Vagina (tissue), 2 donors: ENCODE measurements around the gene KIAA1671. TPM values are rescaled to one million over a fixed set of nuclear protein-coding genes. Genes with fewer than 3 reads are reported as not detected.

Source experiments
- DNase-seq, 2 donors: peaks; one replicate each; pipeline ENCODE4 v3.0.0-alpha.2; 2017; ENCODE audit errors: extremely low spot score in 2 of 2
- H3K27ac ChIP-seq: fragments of 200-600 bp; sonication (generic); one replicate; pipeline ENCODE4 v1.5.1; 2019
- H3K27me3 ChIP-seq: fragments of 200-600 bp; sonication (generic); one replicate; pipeline ENCODE4 v1.5.1; 2019
- H3K36me3 ChIP-seq, 2 donors: fragments of 200-600 bp; sonication (generic); one replicate each; pipeline ENCODE4 v1.5.1; 2017 to 2019
- H3K4me1 ChIP-seq: fragments of 200-600 bp; sonication (generic); one replicate; pipeline ENCODE4 v1.5.1; 2019
- H3K4me3 ChIP-seq, 2 donors: fragments of 200-600 bp; sonication (generic); 1 replicate in 1 of 2; 2 replicates in 1 of 2; pipeline ENCODE4 v1.5.1; 2016 to 2019
- H3K9me3 ChIP-seq: fragments of 200-600 bp; sonication (generic); one replicate; pipeline ENCODE4 v1.5.1; 2019
- POLR2A ChIP-seq, 2 donors: fragments of 450-650 bp; IDR thresholded peaks; one replicate each; pipeline ENCODE4 v1.6.1; 2017; ENCODE audit warnings: antibody characterized with exemption in 2 of 2, mild to moderate bottlenecking in 2 of 2, moderate library complexity in 2 of 2
- POLR2AphosphoS5 ChIP-seq, 2 donors: sonication (generic); formaldehyde crosslinking; IDR thresholded peaks; one replicate each; pipeline ENCODE4 v1.9.0; 2017; ENCODE audit warnings: antibody characterized with exemption in 2 of 2, mild to moderate bottlenecking in 2 of 2, low read depth in 1 of 2; ENCODE audit not compliant: insufficient read depth in 1 of 2
- intact Hi-C: fragments of 100-400 bp; cut with DNase I; formaldehyde crosslinking; loops from one replicate; pipeline ENCODE4 v1.15.1; 2023
- total RNA-seq: library from RNA; depleted of rRNA; stranded (reverse); fragments of >200 nt; gene quantifications from one replicate; pipeline ENCODE4 v1.2.3, GENCODE V29; 2016
- TF ChIP-seq, protein P1 (sequence below), 3 experiments: fragments of 450-650 bp in 2 of 3; fragments of 200-600 bp in 1 of 3; sonication (generic) in 1 of 3; IDR thresholded peaks; one replicate each; pipeline ENCODE4 v1.5.1; 2017 to 2019; ENCODE audit warnings: antibody characterized with exemption in 3 of 3, mild to moderate bottlenecking in 2 of 3, moderate library complexity in 2 of 3

The KIAA1671 gene
- total RNA-seq, 1 donor from 2014 or later: 54.0 TPM

DNA sequence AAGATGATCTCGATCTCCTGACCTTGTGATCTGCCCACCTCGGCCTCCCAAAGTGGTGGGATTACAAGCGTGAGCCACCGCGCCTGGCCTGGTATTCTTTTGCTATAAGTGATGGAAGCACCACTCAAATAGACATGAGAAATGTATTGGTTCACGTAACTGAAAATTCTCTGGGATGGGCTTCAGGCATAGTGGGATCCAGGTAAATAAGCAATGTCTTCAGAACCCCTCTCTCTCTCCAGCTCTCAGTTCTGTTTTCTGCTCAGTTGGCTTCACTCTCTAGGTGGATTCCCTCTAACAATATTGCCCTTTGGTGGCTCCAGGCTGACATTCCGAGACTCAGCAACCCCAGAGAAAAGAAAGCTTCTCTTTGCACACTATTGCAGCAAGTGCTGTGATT lies 5.1 kb upstream of the KIAA1671 start:
- DNase-seq: no peak
- Histone ChIP-seq H3K4me1 (no peaks in the 10 kb centered on the region), H3K9me3 (no peaks in the 10 kb centered on the region), H3K4me3 (no peak overlapping the region), H3K36me3 (no peaks in the 10 kb centered on the region), H3K27me3 (no peaks in the 10 kb centered on the region), H3K27ac (no peak overlapping the region)
- intact Hi-C loops: no loop called here
- no peak for TF ChIP-seq POLR2AphosphoS5 (IDR thresholded peaks at IDR 0.05; ENCODE audit: insufficient read depth in 1 of 2, low read depth in 1 of 2)
- no peak for TF ChIP-seq POLR2A (IDR thresholded peaks at IDR 0.05)
- TF ChIP-seq, protein P1, sequence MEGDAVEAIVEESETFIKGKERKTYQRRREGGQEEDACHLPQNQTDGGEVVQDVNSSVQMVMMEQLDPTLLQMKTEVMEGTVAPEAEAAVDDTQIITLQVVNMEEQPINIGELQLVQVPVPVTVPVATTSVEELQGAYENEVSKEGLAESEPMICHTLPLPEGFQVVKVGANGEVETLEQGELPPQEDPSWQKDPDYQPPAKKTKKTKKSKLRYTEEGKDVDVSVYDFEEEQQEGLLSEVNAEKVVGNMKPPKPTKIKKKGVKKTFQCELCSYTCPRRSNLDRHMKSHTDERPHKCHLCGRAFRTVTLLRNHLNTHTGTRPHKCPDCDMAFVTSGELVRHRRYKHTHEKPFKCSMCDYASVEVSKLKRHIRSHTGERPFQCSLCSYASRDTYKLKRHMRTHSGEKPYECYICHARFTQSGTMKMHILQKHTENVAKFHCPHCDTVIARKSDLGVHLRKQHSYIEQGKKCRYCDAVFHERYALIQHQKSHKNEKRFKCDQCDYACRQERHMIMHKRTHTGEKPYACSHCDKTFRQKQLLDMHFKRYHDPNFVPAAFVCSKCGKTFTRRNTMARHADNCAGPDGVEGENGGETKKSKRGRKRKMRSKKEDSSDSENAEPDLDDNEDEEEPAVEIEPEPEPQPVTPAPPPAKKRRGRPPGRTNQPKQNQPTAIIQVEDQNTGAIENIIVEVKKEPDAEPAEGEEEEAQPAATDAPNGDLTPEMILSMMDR (IDR thresholded peaks at IDR 0.05): no peak

DNA sequence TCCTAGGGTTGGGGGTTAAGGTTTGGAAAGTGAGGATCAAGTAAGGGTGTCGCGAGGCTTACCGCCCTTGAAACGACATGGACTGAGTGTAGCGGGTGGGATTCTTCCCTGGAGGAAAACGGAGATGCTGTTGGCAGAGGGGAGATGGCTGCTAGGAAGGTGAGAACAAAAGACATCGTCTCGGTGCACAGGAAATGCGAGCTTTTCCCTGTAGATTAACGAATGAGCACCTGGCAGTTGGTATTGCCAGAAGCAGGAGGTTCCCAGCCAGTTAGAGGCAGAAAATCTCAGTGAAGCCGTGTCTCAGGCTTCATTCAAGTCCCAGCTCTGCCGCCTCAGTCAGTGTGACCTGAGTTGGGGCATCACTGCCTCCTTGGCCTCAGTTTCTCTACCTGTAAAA lies 4.6 kb upstream of the KIAA1671 start:
- Histone ChIP-seq H3K9me3 (no peaks in the 10 kb centered on the region), H3K27ac (no peak overlapping the region), H3K4me3 (no peak overlapping the region), H3K4me1 (peaks cover under 1% of the 10 kb centered on the region), H3K36me3 (no peaks in the 10 kb centered on the region), H3K27me3 (no peaks in the 10 kb centered on the region)
- intact Hi-C loops: no loop called here
- TF ChIP-seq POLR2AphosphoS5 (IDR thresholded peaks at IDR 0.05; ENCODE audit: insufficient read depth in 1 of 2, low read depth in 1 of 2) (no peak), POLR2A (IDR thresholded peaks at IDR 0.05) (no peak)
- TF ChIP-seq, protein P1 (IDR thresholded peaks at IDR 0.05): no peak
- DNase-seq: no peak

DNA sequence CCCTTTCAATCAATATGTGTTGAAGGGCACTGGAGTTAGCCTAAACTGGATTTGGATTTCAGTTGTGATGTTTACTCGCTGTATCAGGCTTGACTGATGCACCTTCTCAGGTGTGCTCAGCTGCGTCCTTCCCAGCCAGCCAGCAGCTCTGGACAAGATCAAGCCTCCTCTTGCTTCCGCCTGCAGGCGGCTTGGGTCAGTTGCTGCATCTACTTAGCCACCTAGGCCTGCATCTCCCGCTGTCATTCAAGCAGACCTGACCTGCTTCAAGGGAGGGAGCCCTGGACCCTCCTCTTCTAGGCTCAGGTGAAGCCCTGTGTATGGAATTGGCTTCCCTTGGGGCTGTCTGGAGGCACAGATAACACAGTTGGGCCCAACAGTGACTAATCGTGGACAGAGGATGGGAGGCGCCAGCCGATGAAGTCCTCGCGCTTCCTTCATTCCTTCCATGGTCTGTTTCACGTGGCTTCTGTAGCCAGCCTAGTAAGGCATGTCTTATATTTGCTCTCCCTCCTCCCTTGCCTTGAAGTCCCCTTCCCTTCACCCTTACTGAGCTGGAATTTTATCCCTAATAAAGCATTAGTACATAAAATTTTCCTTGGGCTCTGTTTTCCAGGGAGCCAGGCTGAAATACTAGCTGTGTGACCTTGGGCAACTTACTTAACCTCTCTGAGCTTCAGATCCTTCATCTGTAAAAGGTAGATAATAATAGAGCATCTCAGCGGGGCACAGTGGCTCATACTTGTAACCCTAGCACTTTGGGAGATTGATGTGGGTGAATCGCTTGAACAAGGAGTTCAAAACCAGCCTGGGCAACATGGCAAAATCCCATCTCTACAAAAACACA lies 3.9 kb upstream of the KIAA1671 start:
- intact Hi-C loops: no loop called here
- DNase-seq: no peak
- TF ChIP-seq, protein P1 (IDR thresholded peaks at IDR 0.05): no peak
- TF ChIP-seq POLR2AphosphoS5 (IDR thresholded peaks at IDR 0.05; ENCODE audit: insufficient read depth in 1 of 2, low read depth in 1 of 2) (no peak), POLR2A (IDR thresholded peaks at IDR 0.05) (no peak)
- H3K4me3 ChIP-seq: no peak overlapping the region
- no peaks in the 10 kb centered on the region for H3K36me3 ChIP-seq
- H3K27ac ChIP-seq: no peak overlapping the region
- H3K27me3 ChIP-seq: no peaks in the 10 kb centered on the region
- peaks cover 8% of the 10 kb centered on the region for H3K4me1 ChIP-seq
- no peaks in the 10 kb centered on the region for H3K9me3 ChIP-seq

DNA sequence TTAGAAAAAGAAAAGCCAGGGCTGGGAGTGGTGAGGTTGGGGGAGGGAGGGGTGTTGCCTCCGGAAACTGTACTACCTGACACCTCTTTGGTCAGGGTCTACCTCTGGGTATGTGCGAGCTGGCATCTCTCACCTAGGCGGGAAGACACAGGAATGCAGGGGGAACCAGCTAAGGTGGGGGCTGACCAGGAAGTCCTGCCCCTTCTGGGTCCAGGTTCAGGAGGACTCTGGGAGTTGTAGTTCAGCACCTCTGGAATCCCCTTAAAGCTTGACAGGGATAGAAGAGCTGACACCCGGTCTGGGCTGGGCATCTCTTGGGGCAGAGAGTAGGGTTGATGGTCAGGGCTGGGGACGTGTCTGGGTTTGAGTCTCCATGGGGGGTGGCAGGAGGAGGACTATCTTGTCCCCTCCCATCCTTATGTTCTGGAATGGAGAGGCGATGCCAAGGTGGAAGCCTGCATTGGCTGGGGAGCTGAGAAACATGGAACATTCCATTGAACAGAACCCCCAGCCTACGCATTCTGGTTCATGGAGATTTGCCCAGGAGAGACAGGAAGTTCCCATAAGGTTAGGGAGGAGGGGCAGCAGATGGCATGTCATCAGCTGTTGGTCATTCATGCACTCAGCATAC lies 2.1 kb upstream of the KIAA1671 start:
- H3K27ac ChIP-seq: no peak overlapping the region
- no peaks in the 10 kb centered on the region for H3K27me3 ChIP-seq
- intact Hi-C loops: loop anchor here (5.0 kb wide), 1 partner anchor 97 kb away; no protein-coding TSS in a partner anchor
- no peaks in the 10 kb centered on the region for H3K36me3 ChIP-seq
- TF ChIP-seq POLR2A (IDR thresholded peaks at IDR 0.05) (no peak), POLR2AphosphoS5 (IDR thresholded peaks at IDR 0.05; ENCODE audit: insufficient read depth in 1 of 2, low read depth in 1 of 2) (no peak)
- TF ChIP-seq, protein P1 (IDR thresholded peaks at IDR 0.05): no peak
- no peak for DNase-seq
- H3K4me1 ChIP-seq: peaks cover 22% of the 10 kb centered on the region
- H3K4me3 ChIP-seq: no peak overlapping the region
- no peaks in the 10 kb centered on the region for H3K9me3 ChIP-seq
